HG03039 (cell line): Measurements from ENCODE around the gene C12orf60.
"Not testable (repeated sequence)": the region's sequence is repeated elsewhere in the genome, so short reads cannot be mapped to it uniquely, and the experiment has no call there.

Experiments used
- ATAC-seq: cut with Tn5 transposase; IDR thresholded peaks from one replicate; pipeline ENCODE4 v1.9.1; 2021; ENCODE audit warnings: mild to moderate bottlenecking, moderate library complexity; ENCODE audit not compliant: unreplicated experiment

C12orf60 gene

GRCh38 chr12:14803011-14803829 lies at the start of gene C12orf60, which contains the start of gene WBP11:
TSS of gene C12orf60 (plus strand) at chr12:14803670. CDS start at chr12:14822936, 19,266 bp downstream.
TSS of gene WBP11 (minus strand) at chr12:14803478. CDS start at chr12:14801383, 2,095 bp downstream.
- peak; percentile 99 for ATAC-seq

- ATAC-seq, result no peak
These were observed 46.9 kb upstream of the C12orf60 start for GRCh38 chr12:14756334-14757143.

- not testable (repeated sequence) for ATAC-seq
These were observed 43.7 kb upstream of the C12orf60 start for GRCh38 chr12:14759711-14760280.

- no peak for ATAC-seq
These were observed 38.1 kb upstream of the C12orf60 start for GRCh38 chr12:14765398-14765797.

GRCh38 chr12:14766020-14766419 lies 37.5 kb upstream of the C12orf60 start:
- not testable (repeated sequence) for ATAC-seq

- ATAC-seq, result no peak
These were observed 36.7 kb upstream of the C12orf60 start for GRCh38 chr12:14766649-14767215.

- no peak for ATAC-seq
These were observed 35.9 kb upstream of the C12orf60 start for GRCh38 chr12:14767617-14768016.

- no peak for ATAC-seq
These were observed 34.6 kb upstream of the C12orf60 start for GRCh38 chr12:14768823-14769405.

- ATAC-seq, result no peak
These were observed 34.0 kb upstream of the C12orf60 start for GRCh38 chr12:14769466-14769968.

GRCh38 chr12:14769969-14770495 lies 33.4 kb upstream of the C12orf60 start:
- peak; percentile 31 for ATAC-seq

- peak; percentile 22 for ATAC-seq
These were observed 32.7 kb upstream of the C12orf60 start for GRCh38 chr12:14770496-14771461.

- no peak for ATAC-seq
These were observed 31.8 kb upstream of the C12orf60 start for GRCh38 chr12:14771651-14772137.

GRCh38 chr12:14772946-14773345 lies 30.5 kb upstream of the C12orf60 start:
- ATAC-seq, result no peak

- ATAC-seq, result peak; percentile 11
These were observed 29.8 kb upstream of the C12orf60 start for GRCh38 chr12:14773685-14774073.

- ATAC-seq, result peak; percentile 53
These were observed 29.2 kb upstream of the C12orf60 start for GRCh38 chr12:14774074-14774905.

GRCh38 chr12:14774906-14775635 lies 28.4 kb upstream of the C12orf60 start:
- no peak for ATAC-seq

GRCh38 chr12:14775636-14775980 lies 27.9 kb upstream of the C12orf60 start:
- no peak for ATAC-seq
